ACC112 (cell line): ENCODE data around the gene RUVBL2.
"Not testable (repeated sequence)": the region's sequence is repeated elsewhere in the genome, so short reads cannot be mapped to it uniquely, and the experiment has no call there.

Experiments used
- H2AFZ ChIP-seq: fragments of 200-600 bp; sonication (generic); one replicate; pipeline ENCODE4 v1.6.0; 2017; ENCODE audit warnings: antibody characterized with exemption, low read length; ENCODE audit not compliant: unreplicated experiment
- H3K27ac ChIP-seq: fragments of 200-600 bp; sonication (generic); 2 replicates; pipeline ENCODE4 v1.5.1; 2014; ENCODE audit warnings: low read depth, mild to moderate bottlenecking, antibody characterized with exemption, low read length, moderate library complexity
- H3K27me3 ChIP-seq: fragments of 200-600 bp; sonication (generic); 2 replicates; pipeline ENCODE4 v1.6.1; 2014; ENCODE audit warnings: mild to moderate bottlenecking, antibody characterized with exemption, low read length, moderate library complexity, mixed read lengths; ENCODE audit not compliant: insufficient read depth
- H3K36me3 ChIP-seq: fragments of 200-600 bp; sonication (generic); 2 replicates; pipeline ENCODE4 v1.6.1; 2016; ENCODE audit warnings: mild to moderate bottlenecking, antibody characterized with exemption, low read length, moderate library complexity, mixed read lengths; ENCODE audit not compliant: insufficient read depth
- H3K4me1 ChIP-seq: fragments of 200-600 bp; sonication (generic); one replicate; pipeline ENCODE4 v1.6.1; 2016; ENCODE audit warnings: low read length, mixed read lengths; ENCODE audit not compliant: insufficient read depth, unreplicated experiment, control insufficient read depth
- H3K4me3 ChIP-seq: fragments of 200-600 bp; sonication (generic); 2 replicates; pipeline ENCODE4 v1.5.1; 2014; ENCODE audit warnings: mild to moderate bottlenecking, low read depth, low read length
- H3K79me2 ChIP-seq: fragments of 200-600 bp; sonication (generic); one replicate; pipeline ENCODE4 v1.6.0; 2016; ENCODE audit warnings: low read length; ENCODE audit not compliant: control insufficient read depth, unreplicated experiment, insufficient read depth

The RUVBL2 gene

DNA sequence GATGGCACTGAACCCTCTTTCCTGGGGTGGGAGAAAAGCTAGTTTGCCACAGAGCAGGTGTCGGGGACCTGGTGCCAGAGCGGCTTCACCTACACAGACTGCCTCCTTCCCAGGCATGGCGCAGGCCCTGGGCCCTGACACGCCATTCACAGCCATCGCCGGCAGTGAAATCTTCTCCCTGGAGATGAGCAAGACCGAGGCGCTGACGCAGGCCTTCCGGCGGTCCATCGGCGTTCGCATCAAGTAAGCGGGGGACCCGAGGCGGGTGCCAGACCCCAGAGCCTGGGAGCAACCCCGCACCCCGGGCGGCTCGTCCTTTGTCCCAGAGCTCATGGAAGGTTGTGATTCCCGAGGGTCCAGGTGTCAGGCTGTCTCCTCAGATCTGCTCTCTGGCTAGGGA is 13.2 kb downstream of the RUVBL2 start:
- H3K36me3 ChIP-seq, result peaks cover 4% of the 10 kb centered on the region; the same call in 1 of the 2 replicates
- H3K4me1 ChIP-seq, result no peaks in the 10 kb centered on the region
- H3K27ac ChIP-seq, result no peak overlapping the region
- no peaks in the 10 kb centered on the region for H3K79me2 ChIP-seq
- no peaks in the 10 kb centered on the region for H3K27me3 ChIP-seq
- no peak overlapping the region for H3K4me3 ChIP-seq
- H2AFZ ChIP-seq, result no peak overlapping the region

DNA sequence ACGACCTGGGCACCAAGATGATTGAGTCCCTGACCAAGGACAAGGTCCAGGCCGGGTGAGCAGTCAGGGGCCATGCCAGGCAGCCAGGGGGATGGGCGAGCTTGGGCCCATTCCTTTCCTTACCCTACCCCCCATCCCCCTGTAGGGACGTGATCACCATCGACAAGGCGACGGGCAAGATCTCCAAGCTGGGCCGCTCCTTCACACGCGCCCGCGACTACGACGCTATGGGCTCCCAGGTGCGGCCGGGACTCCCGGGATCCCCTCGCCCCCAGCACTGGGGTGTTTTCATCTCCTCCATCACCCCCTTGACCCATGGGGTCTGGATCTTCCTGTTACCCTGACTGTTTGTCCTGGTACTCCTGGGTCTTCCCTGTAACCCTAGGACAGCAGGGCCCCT is 16.1 kb downstream of the RUVBL2 start:
- H3K27me3 ChIP-seq, result no peaks in the 10 kb centered on the region

DNA sequence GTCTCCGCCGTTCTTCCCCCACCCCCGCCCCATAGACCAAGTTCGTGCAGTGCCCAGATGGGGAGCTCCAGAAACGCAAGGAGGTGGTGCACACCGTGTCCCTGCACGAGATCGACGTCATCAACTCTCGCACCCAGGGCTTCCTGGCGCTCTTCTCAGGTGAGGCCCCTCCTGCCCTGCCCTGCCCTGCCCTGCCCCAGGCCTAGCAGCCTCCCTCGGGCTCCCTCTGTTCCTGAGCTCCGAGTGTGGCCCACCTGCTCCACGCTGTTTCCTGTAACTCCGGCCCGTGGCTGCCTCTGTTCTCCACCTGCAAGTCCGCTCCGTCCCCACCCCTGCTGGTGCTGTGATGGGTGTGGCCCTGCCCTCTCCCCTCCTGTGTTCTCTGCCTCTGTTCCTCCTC is 16.8 kb downstream of the RUVBL2 start:
- H3K27ac ChIP-seq, result no peak overlapping the region
- no peak overlapping the region for H2AFZ ChIP-seq
- H3K79me2 ChIP-seq, result no peaks in the 10 kb centered on the region
- H3K36me3 ChIP-seq, result no peaks in the 10 kb centered on the region
- H3K4me3 ChIP-seq, result no peak overlapping the region
- H3K4me1 ChIP-seq, result no peaks in the 10 kb centered on the region
- H3K27me3 ChIP-seq, result no peaks in the 10 kb centered on the region

More for the DNA sequence above, 16.1 kb downstream of the RUVBL2 start:
- H3K79me2 ChIP-seq, result no peaks in the 10 kb centered on the region
- H2AFZ ChIP-seq, result no peak overlapping the region
- no peaks in the 10 kb centered on the region for H3K4me1 ChIP-seq
- H3K36me3 ChIP-seq, result no peaks in the 10 kb centered on the region
- no peak overlapping the region for H3K27ac ChIP-seq
- H3K4me3 ChIP-seq, result no peak overlapping the region

DNA sequence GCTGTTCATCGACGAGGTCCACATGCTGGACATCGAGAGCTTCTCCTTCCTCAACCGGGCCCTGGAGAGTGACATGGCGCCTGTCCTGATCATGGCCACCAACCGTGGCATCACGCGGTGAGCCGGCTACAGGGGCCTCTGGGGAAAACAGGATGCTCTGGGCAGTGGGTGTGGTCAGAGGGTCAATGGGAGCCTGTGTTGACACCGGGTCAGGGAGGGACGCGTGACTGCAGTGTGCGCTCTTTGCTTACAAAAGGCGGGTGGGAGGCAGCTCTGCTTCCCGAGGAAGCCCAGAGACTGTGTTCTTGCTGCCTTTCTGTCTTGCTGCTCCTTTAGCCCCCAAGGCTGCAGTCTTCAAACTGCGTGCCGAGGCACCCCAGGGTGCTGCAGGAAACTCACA is 17.5 kb downstream of the RUVBL2 start:
- Histone ChIP-seq H3K27me3 (no peaks in the 10 kb centered on the region), H3K27ac (no peak overlapping the region), H2AFZ (no peak overlapping the region), H3K36me3 (no peaks in the 10 kb centered on the region), H3K4me1 (no peaks in the 10 kb centered on the region), H3K79me2 (no peaks in the 10 kb centered on the region), H3K4me3 (no peak overlapping the region)

DNA sequence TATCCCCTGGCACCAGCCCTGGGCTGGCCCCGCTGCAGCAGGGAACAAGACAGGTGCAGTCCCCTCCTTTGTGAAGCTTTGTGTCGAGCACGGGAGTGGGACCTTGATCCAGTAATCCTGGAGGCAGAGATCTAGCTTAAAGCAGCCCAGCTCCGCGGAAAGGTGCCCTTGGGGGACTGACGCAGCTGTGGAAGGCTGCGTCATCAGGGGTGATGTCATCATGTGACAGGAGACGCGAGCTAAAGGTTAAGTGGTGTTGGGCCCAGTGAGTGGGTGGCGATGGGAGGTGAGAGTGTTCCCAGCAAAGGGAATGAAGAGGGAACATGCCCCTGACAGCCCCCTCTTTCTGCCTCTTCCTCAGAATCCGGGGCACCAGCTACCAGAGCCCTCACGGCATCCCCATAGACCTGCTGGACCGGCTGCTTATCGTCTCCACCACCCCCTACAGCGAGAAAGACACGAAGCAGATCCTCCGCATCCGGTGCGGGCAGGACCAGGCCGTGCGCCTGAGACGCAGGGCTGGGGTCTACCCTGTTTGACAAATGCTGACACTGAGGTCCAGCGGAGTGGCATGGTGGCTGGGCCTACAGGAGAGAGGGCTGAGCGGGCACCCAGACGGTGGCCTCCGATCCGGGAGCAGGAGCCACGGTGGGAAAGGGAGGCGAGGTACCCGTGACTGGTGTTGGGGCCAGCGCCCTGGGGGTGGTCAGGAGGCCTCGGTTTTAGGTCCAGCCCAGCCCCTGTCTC is 20.6 kb downstream of the RUVBL2 start:
- Histone ChIP-seq H3K27ac (no peak overlapping the region), H3K79me2 (no peaks in the 10 kb centered on the region), H3K4me1 (no peaks in the 10 kb centered on the region), H3K27me3 (no peaks in the 10 kb centered on the region), H2AFZ (no peak overlapping the region), H3K4me3 (no peak overlapping the region), H3K36me3 (no peaks in the 10 kb centered on the region)

DNA sequence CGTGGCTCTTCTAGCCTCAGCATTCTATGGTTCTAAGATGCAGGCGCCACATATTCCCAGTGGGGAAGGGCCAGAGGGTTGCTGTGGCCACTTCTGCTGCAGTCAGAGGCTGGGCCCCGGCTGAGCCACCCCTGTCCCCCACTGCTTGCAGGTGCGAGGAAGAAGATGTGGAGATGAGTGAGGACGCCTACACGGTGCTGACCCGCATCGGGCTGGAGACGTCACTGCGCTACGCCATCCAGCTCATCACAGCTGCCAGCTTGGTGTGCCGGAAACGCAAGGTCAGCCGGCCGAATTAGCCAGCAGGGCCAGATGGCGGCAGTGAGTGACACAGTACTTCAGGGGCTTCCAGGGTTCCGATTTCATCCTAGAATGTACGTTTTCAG is 21.2 kb downstream of the RUVBL2 start:
- no peak overlapping the region for H3K27ac ChIP-seq
- no peak overlapping the region for H2AFZ ChIP-seq
- H3K4me1 ChIP-seq, result no peaks in the 10 kb centered on the region
- H3K27me3 ChIP-seq, result no peaks in the 10 kb centered on the region
- H3K79me2 ChIP-seq, result no peaks in the 10 kb centered on the region
- no peak overlapping the region for H3K4me3 ChIP-seq
- H3K36me3 ChIP-seq, result no peaks in the 10 kb centered on the region

DNA sequence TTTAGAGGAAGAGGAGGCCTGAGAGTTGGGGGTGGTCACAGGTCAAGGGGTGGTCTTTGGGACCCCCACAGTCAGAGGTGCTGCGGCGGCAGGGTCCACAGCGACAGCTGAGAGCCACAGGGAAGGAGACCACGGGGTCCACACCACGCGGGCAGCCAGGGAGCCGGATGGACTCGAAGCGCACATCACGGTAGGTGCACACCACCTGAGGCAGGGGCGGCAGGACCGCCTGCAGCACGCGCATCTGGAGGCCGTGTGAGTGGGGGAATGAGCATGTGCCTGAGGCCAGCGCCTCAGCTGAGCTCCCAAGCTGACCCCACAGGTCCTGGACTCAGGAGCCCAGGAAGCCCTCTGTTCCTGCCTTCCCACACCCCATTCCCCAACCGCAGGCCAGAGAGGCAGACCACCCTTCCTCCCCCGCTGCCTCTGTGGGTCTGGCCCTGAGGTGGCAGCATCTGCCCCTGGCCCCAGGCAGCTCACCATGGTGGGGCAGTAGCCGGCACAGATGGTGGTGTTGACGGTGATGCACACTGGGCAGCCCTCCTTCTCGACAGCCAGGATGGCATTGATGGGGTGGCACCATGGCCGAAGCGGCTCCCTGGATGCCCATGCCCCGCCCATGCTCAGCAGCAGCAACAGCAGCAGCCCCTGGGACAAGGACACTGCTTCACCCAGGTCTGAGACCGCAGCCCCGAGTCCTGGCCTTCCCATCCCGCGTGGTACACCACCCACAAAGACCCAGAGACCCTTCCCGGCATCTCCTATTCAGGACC is 22.6 kb downstream of the RUVBL2 start:
- H3K36me3 ChIP-seq, result no peaks in the 10 kb centered on the region
- H2AFZ ChIP-seq, result no peak overlapping the region
- no peaks in the 10 kb centered on the region for H3K27me3 ChIP-seq
- H3K4me1 ChIP-seq, result no peaks in the 10 kb centered on the region
- H3K27ac ChIP-seq, result no peak overlapping the region
- no peaks in the 10 kb centered on the region for H3K79me2 ChIP-seq
- no peak overlapping the region for H3K4me3 ChIP-seq

DNA sequence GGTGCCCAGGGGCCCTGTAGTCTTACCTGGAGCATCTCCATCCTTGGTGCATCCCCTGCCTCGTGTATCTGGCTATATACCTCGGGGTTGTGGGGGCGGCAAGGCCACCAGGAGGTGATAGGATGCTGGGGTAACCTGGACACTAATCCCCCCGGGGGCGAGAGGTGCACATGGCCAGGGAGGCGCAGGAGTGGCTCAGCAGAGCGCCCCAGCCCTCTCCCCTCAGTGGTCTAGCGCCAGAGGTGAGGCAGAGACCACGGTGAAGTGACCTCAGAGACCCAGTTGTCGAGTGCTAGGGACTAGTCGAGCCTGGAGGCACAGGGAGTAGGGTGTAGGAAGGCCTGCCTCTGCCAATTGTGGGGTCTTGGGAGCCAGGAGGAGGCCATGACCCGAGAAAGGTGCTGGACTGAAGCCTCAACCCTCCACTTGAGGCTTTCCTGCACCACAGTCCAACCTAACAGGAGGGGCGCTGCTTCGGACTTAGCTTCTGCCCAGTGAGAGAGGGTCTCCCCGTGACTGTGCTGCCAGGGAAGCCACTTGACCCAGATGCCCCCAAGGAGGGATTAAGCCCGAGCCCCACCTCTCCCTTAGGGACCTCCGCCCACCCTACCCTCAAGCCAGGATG is 23.5 kb downstream of the RUVBL2 start, which contains the start of gene LHB:
LHB (minus strand) TSS at position 51 of the 625 bp plus-strand sequence; CDS start at position 41, 10 bp downstream.
- H3K79me2 ChIP-seq, result no peaks in the 10 kb centered on the region
- no peaks in the 10 kb centered on the region for H3K4me1 ChIP-seq
- H3K36me3 ChIP-seq, result no peaks in the 10 kb centered on the region
- H3K27me3 ChIP-seq, result no peaks in the 10 kb centered on the region
- H2AFZ ChIP-seq, result no peak within 1 kb of the TSS
- H3K4me3 ChIP-seq, result peak within 1 kb of the TSS; percentile 71
- H3K27ac ChIP-seq, result no peak within 1 kb of the TSS

DNA sequence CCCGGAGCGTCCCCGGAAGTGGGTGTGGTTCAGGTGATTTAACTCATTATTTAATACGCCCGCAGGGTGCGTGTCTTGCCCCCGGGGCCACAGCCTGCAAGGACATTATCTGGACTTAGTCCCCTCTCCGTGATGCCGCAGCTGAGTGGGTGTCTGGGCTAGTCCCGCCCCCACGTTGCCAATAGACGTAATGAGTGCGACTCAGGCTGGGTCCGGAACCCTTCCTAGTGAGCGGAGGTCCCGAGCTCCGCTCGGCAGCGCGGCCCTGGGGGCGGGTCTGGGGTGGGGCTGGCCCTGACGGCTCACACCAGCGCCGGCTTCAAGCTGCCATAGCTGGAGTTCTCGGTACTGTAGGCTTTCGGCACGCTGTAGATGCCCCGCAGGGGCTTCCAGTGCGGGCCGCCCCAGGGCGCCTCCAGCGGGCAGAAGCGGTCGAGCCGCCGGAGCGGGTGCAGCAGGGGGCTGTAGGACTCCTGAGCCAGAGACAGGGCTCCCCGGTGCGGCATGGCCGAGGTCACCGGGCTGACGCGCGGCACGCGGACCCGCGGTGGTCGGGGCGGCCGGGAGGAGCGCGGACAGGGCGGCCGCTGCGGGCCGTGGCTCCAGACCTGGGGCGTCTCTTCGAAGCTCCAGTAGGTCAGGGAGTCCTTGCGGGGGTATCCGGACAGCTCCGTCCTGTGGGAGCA is 24.1 kb downstream of the RUVBL2 start:
- Histone ChIP-seq H2AFZ (no peak overlapping the region), H3K79me2 (no peaks in the 10 kb centered on the region), H3K27ac (no peak overlapping the region), H3K27me3 (no peaks in the 10 kb centered on the region), H3K4me3 (peak overlapping the region; percentile 71), H3K4me1 (no peaks in the 10 kb centered on the region), H3K36me3 (no peaks in the 10 kb centered on the region)

DNA sequence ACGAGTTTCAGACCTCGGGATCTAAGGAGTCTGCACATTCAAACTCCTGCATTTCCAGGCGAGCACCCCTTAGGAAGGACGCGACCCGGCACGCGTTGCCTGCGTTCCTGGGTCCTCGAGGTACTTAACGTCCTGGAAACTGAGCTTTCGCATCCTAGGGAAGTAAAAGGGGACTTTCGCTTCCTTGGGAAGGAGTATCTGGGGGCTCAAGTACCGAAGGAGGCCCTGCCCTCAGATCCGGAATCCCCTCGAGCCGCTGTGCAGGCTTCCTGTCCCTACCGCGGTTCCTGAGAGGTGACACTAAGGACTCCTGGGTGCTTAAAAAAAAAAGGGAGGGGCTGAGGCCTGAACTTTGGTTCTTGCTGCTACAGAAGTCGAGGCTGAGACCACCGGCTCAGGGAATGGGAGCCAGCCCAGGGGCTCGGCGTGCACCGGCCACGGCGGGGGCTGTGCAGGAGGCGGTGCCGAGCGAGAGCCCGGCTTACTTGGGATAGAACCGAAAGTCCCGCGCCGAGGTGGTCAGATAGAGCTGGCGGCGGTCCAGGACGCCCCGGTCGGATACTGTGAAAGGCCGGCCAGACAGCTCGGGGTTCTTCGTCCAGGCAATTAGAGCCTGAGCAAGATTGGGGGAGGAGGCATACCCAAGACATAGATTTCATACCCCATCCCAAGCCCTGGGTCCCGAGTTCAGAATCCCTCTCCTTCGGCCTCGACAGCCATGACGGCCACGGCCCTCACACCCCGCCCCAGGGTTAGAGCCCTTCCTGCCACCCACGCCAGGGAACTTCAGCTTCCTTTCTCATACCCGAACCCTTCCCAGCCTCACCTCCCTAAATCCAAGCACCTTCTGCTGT is 24.9 kb downstream of the RUVBL2 start:
- not testable (repeated sequence) for H3K4me1 ChIP-seq, H3K27ac ChIP-seq, H3K27me3 ChIP-seq, H3K36me3 ChIP-seq, H3K79me2 ChIP-seq
- peak overlapping the region; percentile 71 for H3K4me3 ChIP-seq
- peak overlapping the region; percentile 60 for H2AFZ ChIP-seq
